GM18517 (cell line): Measurements from ENCODE around the gene DENND2C.
A peak's percentile ranks its signal among the peaks of the same experiment; 100 is the strongest.

Experiments used
- ATAC-seq: cut with Tn5 transposase; IDR thresholded peaks from one replicate; pipeline ENCODE4 v1.9.1; 2021; ENCODE audit warnings: mild to moderate bottlenecking, moderate library complexity; ENCODE audit not compliant: unreplicated experiment

DENND2C gene, protein sequence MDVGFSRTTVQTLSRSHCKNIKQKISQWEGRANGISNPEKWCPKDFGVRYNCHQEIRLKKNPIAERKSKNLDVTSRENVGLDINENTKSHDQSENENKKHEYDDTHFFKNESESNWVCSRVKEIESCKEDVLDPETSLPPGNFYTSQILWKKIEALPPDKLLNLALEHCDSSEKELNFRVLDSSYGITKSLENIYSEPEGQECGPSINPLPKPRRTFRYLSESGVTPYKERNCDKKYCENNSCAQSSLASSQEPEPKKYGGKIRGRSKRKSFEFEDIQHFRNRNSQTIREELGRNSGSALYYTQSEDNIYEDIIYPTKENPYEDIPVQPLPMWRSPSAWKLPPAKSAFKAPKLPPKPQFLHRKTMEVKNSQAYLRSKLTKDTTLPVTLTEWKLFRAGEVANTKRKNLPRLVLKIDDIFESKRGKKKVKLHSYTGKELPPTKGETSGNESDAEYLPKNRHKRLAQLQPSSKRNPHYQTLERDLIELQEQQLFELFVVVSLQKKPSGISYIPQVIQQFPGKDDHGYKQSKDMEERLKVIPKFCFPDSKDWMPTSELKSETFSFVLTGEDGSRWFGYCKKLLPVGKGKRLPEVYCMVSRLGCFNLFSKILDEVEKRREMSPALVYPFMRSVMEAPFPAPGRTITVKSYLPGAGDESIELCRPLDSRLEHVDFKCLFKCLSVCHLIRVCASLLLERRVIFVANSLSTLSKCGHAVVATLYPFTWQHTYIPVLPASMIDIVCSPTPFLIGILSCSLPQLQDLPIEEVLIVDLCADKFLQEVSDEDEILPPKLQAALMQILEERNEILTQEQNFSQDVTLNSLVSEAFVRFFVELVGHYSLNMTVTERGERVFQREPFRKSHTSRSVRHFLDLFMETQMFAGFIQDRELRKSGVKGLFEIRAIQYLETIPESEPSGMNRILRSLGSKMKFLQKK

DNA sequence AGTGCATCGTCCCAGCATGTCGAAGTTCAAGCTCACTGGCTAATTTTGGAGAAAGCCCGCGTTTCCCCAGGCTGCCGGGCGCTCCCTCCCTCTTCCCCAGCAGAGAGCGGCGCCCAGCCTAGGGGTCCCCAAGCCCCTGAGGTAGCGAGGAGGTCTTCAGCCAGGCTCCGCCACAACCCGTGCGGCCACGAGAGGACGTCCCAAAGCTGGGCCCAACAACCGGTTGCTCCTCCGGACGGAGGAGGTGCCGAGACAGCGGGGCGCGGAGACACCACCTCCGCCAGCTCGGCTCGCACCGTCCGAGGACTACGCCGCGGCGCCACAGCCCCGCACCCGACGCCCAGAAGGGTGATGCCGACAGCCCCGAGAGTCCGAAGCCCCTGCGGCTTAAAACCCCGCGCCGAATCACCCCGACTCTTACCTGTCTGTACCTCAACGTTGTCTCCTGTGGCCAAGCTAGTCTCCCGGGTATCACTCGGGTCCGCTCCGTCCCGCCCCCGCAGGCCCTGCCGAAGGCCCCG, at the start of gene DENND2C:
Gene DENND2C (minus strand): TSS at position 488 of the 521 bp plus-strand sequence. CDS start 44,065 bp downstream, outside the sequence.
- ATAC-seq = peak; percentile 60

DNA sequence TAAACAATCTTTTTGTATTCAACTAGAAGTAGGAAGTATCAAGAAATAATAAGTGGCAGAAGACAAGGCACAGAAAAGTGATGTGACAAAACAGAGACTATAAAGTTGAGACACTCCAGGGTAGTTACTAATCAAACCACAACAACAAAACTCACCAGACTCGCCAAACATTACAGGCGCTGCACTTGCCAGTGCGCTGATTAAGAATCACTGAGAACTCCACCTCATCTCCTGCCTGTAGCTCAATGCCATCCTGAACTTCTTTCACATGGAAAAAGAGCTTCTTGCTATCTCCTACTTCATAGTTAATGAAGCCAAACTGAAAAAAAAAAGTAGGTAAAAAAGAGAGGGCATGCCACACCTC, 49.6 kb upstream of the DENND2C start:
- no peak for ATAC-seq

DNA sequence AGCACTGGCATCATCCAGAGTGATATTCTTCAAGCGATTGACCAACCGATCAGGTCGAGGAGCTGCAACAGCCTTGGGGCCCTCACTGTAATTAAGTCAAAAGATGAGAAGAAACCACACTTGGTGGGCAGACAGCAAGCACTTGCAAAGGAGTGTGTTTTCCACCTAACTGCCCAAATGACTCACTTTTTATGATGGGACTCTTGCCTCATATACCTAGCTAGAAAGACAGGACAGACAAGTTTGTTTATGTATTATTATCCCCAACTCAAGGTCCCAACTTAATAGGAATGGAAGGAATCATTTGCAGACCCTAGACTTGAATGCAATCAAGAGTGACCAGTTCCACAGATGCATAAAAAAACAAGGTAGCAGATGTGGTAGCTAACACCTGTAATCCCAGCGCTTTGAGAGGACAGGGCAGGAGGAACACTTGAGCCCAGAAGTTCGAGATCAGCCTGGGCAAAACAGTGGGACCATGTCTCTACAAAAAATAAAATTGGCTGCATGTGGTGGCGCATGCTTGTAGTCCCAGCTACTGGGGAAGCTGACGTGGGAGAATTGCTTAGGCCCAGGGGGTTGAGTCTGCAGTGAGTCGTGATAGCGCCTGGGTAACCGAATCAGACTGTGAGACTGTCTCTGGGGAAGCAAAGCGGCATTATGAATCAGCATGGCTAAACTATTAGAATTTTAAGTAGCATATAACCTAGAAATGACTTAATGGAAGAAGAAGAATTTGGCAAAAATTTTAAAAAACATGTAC, 49.0 kb upstream of the DENND2C start:
- no peak for ATAC-seq

DNA sequence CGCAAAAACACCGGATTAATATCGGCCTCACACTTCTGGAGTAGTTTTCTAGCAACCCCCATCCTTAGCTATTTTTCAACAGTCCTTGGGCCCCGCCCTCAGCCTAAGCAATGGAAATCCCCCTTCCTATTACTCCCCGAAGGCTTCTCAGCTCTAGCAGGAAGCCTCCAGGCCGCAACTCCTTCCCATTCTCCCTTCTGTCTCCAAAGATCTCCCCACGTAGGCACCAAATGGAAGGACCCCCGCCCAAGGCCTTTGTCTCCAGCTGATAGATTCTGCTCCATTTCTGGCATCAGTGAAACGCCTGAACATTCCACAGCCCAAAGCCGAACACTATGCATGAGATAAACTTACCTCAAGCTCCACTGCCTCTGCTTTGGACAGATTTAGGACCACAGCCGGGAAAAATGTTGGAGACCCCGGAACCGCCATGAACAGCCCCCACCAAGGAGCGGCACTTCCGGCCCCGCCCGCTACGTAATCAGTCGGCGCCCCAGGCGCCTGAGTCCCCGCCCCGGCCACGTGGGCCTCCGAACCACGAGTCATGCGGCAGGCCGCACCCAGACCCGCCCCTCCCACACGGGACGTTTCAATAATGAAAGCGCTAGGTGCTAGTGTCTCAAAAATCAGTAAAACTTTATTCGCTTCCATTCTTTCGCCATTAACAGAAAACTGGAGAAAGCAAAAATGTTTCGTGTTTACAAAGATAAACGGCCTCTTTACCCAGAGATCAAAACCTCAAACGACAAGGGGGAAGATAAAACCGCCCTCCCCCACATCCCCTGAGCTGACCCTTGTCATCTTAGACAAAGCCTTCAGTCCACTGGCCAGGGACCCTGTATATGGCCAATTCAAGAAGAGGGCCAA, 46.7 kb upstream of the DENND2C start, which contains the start of gene NRAS:
Gene NRAS (minus strand): TSS at position 468 of the 867 bp plus-strand sequence. CDS start 611 bp downstream, outside the sequence.
- peak; percentile 78 for ATAC-seq

DNA sequence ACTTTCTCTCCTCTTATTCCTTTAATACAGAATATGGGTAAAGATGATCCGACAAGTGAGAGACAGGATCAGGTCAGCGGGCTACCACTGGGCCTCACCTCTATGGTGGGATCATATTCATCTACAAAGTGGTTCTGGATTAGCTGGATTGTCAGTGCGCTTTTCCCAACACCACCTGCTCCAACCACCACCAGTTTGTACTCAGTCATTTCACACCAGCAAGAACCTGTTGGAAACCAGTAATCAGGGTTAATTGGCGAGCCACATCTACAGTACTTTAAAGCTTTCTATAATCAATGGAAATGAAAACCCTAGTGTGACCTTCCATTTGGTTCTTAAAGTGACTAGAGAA, 46.1 kb upstream of the DENND2C start:
- ATAC-seq = peak; percentile 14

DNA sequence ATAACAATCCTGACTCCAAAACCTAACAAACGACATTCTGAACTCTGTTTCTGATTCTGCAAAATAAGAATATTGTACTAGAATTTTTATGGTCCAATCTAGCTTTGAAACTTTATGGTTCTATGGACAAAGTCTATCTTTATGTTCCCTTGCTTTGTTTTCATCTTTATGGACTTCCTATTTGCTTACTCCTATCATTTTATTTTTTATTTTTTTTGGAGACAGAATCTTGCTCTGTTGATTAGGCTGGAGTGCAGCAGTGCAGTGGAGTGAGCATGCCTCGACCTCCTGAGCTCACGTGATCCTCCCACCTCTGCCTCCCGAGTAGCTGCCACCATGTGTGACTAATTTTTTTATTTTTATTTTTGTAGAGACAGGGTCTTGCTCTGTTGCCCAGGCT, 43.1 kb upstream of the DENND2C start:
- no peak for ATAC-seq

DNA sequence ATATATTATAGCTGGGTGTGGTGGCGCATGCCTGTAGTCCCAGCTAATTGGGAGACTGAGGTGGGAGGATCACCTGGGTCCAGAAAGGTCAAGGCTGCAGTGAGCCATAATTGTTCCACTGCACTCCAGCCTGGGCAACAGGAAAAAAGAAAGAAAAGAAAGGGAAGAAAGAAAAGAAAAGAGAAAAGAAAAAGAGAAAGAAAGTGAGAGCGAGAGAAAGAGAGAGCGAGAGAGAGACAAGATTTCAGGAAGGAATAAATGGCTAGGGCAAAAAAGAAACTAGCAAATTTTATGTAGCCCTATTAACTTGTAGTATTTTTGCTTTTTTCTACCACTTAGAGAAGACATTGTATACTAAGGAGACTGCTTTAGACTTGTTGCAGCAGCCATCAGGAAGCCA, 40.5 kb upstream of the DENND2C start:
- ATAC-seq = no peak

DNA sequence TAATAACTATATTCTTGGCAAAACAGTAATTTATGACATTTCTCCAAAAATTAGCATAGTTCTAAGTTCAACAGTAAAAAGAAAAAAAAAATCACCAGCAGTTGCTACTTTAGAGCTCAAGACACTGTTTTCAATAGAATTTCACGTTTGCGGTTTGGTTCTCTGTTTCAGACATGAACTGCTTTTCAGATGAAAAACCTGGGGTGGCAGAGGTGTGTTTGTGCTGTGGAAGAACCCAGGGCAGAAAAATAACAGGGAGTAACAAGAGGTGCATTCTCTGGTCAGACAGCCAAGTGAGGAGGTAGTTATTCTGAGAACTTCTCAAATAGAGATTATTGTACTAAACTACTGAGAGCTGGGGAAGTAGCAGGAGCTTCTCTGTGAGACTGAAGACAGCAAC, 37.8 kb upstream of the DENND2C start:
- no peak for ATAC-seq

DNA sequence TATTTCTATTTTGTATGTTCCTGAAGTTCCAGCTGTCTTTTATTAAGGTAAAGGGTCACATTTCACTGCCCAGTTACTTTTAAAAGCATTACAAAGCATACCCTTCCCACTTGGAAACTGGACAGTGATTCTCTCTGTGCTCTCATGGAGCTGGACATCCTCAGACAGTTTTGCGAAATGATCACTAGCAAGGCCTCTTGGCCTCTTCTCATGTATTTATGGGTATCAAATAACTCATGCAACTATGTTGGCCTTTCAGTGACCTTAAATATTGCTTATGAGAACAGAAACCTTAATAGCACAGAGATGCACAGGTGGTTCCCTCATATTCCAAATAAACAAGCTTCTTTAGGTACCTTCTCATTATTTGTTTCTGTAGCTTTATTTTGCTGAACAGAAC, 33.4 kb upstream of the DENND2C start:
- peak; percentile 60 for ATAC-seq

DNA sequence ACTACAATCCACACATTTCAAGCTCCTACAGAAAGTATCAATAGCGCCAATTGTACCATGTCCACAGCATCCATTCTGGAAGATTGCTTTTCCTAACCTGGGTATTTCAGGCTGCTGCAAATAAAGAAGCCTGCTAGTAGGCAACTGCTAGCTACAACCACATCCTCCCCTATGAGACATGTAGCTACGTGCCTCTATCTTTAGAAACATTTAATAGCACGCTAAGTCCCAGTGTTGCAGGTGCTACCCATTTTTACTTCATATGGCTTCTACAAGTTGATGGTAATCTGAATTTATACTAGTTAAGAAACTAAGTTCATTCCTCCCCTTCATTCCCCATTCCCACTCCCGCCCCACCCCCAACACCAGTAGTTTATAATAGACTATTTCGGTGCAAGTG, 32.9 kb upstream of the DENND2C start:
- no peak for ATAC-seq

DNA sequence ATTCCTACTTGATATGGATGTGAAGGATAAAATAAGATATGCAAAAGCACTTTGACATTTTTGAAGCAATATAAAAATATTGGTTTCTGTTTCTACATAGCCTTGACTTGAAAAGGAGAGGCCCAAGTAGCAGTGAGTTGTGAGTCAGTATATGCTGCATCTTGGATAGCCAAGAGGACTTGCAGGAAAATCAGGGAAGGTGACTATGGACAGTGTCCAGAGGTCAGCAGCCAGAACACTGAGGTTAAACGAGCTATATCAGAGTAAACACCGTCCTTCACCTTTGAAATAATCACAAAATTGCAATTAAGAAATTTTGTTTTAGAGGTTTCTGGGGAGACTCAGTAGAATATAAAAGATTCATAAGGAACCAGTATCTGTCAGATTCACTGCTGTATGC, 32.1 kb upstream of the DENND2C start:
- ATAC-seq = no peak

DNA sequence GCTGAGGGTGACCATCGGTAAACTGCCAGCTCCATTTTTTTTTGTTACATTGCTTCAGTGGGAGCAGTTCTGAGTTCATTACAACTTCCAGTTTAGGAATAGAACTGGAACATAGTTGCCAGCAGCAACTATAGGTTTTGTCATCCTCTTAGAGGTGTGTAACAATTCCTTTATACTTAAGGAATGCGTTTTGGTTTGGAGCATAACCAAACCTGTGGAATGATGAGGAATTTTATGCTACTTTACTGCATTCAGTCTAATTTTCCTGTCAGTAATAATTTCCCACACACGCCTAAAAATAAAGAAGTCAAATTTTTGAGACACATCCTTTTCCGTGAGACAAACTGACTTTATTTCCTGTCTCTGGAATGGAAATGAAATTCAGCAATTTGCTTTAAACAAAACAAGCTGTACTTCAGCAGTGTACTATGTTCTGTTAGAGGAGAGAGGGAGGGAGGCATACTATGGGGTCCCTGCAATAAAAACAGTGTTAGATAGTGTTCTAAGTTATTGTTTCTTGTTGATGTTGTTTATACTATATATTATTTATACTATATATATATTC, 30.3 kb upstream of the DENND2C start:
- ATAC-seq = no peak

DNA sequence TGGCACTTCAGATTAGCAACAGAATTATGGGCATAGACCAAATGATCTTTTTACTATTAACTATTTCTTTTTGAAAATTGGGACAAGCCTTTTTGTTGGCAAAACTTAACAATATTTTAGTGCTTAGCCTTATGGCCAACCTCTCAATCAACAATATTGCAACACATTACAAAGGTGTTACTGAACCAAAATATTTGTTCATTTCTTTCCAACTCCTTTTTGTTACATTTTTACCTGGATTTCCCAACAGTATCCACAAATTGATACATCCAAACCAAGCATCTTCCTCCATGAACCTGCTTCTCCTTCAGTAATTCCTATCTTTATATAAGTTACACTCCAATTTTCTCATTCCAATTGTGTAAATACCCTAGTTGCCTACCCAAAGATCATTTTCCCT, 27.0 kb upstream of the DENND2C start:
- ATAC-seq = no peak

DNA sequence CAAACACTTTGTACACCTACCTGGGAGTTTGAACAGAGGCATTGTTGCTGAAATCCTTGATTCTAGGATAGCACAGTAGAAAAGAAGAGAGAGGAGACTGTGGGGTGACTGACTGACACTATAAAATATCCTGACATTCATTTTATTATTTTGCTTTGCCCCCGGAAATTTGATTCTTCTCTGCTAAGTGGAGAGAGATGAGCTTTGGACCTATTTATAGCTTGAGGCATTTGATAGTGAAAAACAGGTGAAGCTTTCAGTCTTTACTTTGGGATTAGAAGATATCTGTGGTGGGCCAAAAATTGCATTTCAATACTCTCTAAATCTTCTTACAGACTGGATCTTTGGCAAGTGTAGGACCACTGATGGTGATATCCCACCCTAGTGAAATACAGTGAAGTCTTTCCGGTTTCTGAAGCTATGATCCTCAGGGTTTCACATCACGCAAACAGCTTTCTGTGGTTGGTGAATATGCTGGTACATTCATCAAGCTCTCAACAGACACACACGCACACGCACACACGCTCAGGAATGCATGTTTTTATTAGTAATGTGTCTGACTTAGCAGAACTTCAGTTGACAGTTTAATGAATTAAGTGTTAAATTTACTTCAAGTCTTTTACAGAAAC, 25.7 kb upstream of the DENND2C start, which contains the start of gene AMPD1:
Gene AMPD1 (minus strand): TSS at position 117 of the 629 bp plus-strand sequence. CDS start 75 bp downstream, at position 42.
- no peak for ATAC-seq

DNA sequence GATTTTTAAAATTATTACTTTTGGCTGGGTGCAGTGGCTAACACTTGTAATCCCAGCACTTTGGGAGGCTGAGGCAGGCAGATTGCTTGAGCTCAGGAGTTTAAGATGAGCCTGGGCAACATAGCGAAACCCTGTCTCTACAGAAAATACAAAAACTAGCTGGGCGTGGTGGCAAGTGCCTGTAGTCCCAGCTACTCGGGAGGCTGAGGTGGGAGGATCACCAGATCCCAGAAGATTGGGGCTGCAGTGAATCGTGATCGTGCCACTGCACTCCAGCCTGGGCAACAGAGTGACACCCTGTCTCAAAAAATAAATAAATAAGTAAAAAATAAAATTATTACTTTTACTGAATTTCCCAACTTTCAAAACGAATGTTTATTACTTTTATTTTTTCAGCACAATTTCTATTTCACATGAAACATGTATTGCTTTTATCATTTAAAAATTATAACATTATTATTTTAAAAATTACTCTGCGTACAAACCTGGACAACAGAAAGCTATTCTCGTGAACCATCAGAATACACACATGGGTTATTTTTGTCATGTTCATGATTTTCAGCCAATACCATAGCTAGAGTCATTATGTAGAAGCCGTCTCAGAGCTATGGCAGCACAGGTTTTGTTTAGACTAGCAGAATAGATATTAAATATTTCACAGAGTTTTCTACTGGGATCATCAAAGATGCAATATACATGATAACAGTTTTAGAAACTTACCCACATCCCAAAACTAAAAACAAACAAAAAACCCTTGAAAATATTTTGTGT, 24.9 kb upstream of the DENND2C start:
- ATAC-seq = no peak

DNA sequence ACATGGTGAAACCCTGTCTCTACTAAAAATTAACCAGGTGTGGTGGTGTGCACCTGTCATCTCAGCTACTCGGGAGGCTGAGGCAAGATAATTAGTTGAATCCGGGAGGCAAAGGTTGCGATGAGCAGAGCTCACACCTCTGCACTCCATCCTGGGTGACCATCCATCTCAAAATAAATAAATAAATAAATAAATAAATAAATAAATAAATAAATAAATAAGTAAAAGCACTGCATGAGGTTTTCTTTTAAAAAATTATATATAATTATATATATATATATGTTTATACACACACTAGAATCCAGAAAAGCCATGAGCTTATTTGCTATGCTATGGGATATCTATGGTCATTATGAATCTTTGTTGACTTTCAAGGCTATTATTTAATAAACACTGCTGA, 23.1 kb upstream of the DENND2C start:
- ATAC-seq = no peak

DNA sequence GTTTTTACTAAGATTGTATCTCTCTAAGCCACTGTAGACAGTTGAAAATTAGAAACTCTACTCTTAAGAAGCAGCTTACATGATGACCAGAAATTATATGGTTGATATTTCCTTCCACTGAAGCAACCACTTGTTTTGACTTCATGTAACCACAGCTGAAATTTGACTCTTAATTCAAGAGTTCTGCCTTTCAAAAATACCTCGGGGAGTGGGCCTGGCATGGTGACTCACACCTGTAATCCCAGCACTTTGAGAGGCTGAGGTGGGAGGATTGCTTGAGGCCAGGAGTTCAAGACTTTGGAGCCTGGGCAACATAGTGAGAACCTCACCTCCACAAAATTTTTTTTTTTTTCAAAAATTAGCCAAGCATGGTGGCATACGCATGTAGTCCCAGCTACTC, 21.2 kb upstream of the DENND2C start:
- ATAC-seq = no peak

DNA sequence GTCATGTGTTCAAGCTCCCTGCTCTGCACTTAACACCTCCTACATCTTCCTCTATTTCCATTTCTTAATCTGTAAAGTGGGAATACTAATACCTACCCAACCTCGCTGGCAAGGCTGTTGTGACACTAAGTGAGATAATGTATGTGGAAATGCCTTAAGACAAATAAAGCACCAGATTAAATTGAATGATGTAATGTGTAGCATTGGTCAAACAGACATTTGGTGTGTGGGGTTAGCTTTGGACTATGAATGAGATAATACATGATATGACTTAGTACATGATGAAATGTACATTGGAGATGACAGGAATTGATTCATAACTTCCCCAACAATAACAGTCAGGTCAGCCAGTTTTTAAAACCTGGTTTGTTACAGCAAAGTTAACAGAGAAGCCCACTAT, 20.3 kb upstream of the DENND2C start:
- ATAC-seq = no peak
